Fibroblast of peridontal ligament (primary cell): ENCODE measurements around the gene SVIL.
"Not testable (repeated sequence)": the region's sequence is repeated elsewhere in the genome, so short reads cannot be mapped to it uniquely, and the experiment has no call there.

ENCODE experiments used
- DNase-seq: peaks from one replicate; pipeline ENCODE4 v3.0.0-alpha.2; 2010; ENCODE audit errors: extremely low read depth

Gene SVIL

DNA sequence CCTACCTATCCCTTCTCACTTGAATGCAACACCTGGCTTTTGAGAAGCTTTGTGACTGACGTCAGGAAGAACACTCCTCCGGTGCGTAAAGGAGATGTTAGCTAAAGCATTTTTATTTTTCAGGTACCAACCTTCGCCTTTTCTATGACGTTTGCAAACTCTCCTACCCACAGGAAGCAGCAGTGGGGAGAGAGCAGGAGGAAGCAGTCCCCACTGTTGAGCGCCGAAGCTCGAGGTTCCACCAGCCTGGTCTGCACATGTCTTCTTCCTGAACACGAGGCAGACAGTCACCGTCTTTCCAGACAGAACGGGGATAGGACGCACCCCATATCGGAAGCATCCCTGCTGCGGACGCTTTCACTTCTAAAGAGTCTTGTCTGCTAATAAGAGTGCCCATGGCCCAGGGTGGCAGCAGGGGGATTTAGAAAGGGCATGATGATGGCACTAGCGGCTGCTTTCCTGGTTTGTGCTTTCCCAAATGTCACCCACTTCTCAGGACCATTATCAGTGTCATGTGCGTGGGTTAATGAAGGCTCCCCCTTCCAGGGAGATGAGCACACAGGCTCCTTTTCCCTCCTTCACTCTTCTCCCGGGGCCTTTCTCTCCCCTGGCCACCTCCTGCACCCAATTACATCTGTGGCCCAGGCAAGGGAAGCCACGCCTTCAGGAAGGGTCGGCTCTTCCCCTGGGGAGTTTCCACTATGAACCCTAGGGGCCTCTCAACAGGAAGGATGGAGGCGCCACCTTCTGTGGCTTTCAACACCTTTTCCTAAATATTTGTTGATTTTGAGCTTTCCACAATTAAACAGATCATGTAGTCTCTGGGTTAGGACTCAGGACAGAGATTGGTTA lies 147.5 kb downstream of the SVIL start:
- DNase-seq = not testable (repeated sequence)

DNA sequence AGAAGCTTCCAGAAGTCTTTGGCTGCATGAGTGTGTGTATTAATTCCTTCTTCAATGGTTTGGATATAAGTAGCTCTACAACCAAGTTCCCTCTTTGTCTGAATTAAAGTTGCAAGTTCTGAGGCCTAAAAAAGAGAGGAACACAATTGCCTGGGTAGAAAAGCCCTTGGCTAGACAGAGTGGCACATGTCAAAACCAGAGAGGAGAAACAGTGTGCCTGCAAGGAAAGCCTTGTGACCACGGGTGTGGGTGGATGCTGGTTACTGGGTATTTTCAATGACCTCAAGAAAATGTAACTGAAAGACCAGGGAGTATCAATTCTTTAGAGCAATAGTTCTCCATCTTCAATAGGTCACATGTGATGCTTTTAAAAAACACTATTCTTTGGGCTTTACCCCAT lies 148.3 kb downstream of the SVIL start:
- no peak for DNase-seq

DNA sequence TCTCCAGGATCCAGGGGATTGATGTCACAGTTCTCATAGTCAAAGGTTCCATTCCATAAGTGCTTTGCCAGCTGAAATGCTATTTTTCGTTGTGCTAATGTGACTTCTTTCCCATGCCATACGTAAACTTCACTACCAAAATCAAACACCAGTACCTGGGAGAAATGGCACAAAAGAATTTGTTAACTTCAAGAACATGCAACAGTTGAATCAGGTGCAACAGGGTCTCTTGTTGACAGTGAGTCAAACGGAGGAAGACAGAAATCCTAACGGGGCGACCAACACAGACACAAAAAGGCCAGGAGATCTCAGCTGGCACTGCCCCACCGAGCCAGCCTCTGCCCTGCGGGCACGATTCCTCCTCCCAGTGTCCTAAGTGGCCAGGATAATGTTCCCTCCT lies 150.1 kb downstream of the SVIL start:
- not testable (repeated sequence) for DNase-seq

DNA sequence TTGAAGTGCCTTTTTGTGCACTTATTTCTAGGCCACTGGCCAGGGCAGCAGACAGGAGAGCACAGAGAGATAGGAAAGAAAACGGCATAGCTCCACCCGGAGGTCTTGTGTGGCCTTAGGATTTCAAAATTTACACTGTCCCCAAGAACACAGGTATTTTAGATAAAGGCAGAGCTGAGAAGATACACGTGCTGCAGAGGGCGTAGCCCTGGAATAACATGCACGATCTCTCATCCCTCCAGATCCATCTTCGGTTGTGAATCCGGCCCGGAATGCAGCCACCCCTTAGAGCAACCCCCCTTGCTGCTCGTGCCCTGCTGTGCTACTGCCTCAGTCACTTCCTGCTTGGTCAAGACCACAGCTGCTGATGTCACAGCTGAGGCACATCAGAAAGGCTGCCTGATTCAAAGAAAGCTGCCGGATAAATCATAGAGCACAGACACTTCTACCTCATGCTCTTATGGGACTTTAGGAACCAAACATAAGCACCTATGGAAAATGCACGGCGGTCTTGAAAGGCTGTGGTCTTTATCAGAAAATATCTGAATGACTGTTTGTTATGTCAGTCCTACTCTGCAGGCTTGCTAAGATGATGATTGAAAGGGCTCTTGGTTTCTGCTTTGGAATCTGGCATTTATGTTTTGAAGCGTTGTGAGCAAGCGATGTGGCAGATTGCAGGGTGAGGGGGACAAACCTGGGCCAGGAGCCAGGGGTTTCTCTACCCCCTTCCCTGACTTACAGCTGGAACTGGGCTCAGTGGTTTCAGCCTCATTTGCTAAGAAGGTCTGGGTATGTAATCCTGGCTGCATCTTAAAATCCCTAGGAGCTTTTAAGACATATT lies 152.0 kb downstream of the SVIL start:
- peak; percentile 55 for DNase-seq

DNA sequence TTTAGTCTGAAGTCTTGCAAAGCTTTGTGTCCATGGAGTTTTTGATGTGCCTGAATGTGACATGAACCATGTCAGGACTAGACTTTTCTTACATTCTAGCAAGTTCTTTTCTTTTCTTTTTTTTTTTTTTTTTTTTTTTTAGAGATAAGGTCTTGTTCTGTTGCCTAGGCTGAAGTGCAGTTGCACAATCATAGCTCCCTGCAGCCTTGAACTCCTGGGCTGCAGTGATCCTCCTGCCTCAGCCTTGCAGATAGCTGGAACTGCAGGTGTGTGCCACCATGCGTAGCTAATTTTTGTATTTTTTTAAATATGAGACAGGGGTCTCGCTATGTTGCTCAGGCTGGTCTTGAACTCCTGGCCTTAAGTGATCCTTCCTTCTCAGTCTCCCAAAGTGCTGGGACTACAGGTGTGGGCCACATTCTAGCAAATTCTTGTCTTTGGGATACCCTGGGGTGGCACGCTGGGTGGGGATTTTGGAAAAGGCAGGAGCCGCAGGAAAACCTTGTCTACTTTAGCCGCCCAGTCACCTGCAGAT lies 152.8 kb downstream of the SVIL start:
- DNase-seq = no peak

DNA sequence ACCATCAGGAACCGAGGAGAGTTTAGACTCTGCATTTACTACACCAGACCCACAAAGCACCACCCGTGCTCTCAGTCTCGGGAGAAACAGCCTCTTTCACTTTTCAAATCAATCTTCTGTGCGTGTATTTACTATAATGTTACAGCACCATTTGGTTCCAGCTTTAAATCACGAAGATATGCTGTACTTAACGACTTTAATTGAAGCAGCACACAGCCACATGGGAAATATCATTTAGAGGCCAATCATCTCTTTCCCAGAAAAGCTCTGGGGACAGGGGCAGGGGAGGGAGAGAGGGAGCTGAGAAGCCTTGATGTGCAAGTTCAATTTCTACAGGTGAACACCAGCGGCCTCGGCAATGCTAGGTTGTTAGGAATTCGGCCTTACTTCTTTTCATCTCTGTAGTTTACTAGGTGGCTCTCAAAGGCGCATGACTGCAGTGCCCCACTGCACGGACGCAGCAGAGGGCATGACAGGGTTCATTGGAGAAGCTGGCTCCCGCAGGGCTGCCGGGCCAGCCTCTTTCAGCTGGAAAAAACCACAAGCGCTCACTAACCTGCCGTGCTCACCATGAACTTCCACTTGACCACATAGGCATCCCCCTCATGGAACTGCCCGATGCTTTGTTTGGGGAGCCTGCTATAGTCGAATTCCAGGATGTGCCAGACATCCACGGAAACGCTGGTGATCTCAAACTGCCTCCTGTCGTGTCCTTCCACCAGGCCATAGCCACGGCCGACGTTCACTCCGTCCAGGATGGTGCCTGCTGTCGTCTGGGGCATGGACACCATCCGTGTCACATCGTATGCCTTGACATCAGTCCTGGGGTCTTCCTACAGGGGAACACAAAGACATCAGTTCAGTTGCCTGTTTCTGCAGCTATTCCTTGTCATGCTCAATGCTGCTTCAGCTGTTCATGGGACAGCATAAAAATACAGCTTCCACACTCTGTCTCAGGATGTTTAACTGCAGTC lies 154.5 kb downstream of the SVIL start:
- no peak for DNase-seq

DNA sequence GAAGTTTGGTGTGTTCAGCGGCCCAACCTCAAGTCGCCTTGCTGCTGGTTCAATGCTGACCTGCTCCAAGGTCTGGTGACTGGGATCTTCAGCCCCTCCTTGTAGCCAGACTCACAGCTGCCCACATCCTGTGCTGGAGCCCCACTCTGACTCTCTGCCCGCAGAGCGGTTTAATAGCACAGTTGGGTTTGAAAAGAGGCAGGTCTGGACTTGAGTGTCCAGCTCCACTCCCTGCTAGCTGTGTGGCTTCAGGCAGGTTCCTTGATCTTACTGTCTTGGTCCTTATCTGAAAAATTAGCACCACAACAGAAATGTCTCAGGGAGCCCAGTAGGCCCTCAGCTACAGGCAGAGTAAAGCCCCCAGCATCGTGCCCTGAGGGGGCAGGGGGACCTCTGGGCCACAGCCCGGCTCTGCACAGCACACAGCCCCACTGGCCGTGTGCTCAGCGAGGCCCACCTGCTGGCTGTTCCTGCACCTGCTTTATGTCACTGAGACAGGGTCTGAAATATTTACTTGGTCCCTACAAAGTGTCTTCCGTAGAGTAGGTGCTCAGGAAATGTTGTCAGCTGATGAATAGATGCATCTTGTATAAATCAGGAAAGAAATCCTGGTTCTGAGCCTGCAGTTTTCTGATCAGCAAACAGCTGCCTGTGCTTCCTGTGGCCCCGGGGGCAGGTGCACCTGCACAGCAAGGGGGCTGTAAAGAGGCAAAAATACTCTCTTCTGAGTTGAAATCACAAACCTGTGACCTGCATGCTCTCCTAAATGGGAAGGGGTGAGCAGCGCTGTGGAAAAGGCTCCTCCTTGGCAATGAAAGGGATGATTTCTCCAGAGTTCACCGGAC lies 155.5 kb downstream of the SVIL start:
- no peak for DNase-seq

DNA sequence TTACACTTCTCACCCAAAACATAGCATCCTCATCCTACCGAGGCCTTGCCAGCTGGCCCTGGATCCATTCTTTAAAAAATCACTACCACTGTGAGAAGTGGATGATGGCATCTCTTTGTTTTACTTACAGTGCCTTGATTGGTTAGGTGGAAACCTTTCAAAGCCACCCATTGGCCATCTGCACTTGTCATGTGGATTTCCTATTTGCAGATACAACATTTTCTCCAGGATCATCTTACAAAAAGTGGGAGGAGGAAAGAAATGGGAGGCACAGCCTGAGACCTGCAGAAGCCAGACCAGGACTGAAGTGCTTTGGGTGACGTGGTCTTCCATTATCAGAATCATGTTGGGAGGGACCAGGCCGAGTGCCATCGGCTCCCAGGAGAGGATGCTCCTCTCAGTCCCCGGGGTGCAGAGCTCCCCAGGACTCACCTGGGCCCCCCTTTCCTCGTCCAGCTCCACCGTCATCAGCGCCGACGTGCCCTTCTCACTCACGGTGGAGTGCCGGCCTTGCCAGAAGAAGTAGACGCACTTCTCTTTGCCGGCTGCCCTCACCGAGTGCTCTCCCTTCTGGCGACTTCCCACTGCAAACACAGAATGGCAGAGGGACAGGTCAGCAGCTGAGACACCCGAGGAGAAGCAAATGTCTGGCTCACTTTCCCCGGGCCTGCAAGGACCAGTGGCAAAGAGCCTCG lies 161.2 kb downstream of the SVIL start:
- no peak for DNase-seq

DNA sequence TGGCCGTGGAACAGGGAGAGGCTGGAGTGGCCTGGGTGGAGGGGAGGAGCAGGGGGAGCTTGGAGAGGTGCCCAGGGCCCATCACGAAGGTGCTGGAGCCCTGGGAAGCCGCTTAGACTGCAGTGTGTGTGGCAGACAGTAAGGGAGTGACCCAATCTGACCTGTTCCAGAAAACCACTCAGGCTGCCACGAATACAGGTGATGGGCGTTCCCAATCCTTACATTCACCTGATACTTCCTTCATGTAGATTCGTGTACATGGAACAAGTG lies 161.7 kb downstream of the SVIL start:
- DNase-seq = no peak

DNA sequence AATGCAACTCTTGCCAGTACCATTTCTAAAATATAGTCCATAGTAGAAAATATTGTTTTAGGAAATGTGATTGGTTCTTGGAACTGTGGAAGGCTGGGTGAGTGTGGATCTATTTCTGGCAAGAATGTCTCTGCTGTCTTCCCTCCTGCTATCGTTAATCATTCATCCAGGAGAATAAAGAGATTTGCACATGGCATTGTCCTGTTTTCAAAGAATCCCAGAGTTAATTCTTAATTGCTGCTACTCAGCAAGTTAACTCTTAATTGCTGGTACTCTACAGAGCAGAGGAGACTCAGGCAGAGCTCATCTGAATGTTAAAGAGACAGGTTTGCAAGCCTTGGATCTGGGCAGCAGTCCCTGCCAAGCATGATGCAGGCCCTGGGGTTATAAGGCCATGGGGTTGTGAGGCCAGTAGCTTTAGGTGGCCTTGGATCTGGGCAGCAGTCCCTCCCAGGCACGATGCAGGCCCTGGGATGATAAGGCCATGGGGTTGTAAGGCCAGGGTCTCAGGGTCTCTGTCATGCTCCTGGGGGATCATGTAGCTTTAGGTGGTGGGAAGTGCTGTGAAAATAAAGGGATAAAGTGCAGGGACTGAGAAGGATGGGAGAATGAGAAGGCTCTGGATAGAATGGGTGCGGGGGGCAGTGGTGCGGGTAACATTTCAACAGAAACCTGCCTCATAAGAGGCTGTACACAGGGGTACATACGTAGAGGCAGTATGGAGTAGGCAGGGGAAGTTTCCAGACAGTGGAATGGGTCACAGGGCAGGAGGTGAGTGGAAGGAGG lies 162.3 kb downstream of the SVIL start:
- DNase-seq = no peak

DNA sequence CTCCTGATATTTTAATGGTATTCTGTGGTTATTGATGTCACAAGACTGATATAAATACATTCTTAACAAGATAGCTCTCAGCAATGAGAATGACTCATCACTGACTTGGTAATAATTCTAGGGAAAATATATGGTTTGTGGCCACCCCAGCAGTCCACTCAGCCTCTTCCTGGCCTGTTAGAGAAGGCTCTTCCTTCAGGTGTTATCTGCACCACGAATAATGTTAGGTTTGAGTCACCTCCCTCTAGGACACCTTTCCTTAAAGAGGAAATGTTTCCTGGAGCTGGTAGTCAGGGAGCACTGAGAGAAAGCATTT lies 163.3 kb downstream of the SVIL start:
- peak; percentile 83 for DNase-seq

DNA sequence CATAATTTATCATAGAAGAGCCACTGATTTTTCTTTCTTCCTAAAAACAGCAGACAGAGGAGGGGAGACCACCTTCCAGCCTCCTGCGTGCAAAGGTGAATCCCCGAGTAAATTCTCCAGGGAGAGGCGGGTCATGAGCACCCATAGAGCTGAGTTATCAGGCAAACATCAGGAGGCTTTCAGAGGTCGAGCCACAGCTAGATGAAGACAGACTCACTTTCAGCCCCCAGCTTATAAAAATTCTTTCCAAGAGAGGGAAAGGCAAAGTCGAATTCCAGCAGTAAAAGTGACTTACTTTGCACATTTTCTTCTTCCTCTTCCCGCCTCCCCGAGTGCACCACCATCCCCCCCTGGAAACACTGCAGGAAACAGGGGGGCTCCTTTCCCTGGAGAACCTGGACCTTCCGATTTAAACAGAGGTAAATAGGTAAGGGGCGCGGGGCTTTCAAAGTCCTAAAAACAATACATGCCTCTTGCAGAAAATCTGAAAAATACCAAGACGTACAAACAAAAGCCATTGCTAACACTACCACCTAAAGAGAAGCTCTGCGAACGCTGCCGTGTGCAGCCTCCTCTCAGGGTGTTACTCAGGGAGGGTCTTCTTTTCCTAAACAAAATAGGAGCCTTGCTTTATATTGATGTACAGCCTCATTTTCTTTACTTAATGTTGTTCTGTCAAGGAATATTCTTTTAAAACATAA lies 163.8 kb downstream of the SVIL start:
- DNase-seq = no peak

DNA sequence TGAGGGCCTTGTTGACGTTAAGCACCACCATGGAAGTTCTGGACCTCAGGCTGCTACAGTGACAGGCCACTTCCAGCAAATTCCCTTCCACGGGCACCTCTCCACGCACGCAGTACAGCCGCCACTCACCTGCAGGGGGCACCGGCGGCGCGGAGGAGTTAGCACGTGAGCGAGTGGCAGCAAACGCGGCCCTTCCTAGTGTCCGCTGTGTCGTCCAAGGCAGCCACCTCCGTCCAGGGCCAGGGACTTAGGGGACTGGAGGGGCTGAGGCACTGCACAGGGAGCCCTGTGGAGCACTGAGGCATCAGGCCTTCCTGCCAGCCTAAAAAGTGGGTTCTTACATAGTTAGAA lies 164.4 kb downstream of the SVIL start:
- DNase-seq = no peak

DNA sequence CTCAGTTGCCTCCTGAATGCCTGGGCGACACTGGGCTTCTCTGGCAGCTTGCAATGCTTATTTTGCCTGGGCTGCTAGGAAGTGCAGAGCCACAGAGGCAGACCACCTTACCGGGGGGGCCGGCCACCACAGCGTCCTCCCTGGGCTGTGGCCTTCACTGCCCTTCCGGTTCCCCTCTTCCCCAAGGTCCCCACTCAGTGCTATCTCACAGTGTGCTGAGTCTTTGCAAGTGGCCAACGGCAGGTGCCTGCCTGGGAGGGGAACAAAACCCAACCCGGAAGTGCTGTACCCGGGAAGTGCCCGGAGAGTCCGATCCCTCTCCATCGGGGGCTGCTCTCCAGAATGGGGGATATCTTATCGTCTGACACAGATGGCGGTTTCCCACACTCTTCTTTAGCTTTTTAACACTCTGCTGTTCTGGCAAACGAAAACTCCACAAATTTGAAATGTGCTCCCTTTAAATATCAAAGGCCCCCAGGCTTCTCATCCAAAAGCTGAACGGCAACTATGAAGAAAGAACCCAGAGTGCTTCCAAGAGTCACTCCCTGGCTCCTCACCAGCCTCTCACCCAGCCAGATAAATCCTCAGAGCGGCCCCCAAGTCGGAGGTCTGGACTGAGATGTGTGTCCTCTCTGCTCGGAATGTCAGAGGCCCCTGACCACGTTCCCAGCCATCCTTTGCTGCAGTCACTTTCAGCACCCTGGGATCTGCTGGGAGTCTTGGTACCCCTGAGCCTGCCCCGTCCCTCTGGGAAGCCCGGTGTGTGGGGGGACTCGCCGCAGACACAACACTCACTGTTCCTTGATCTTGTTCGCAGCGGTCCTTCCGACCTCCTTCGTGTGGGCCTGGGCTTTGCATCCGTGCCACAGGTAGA lies 165.1 kb downstream of the SVIL start:
- DNase-seq = no peak

DNA sequence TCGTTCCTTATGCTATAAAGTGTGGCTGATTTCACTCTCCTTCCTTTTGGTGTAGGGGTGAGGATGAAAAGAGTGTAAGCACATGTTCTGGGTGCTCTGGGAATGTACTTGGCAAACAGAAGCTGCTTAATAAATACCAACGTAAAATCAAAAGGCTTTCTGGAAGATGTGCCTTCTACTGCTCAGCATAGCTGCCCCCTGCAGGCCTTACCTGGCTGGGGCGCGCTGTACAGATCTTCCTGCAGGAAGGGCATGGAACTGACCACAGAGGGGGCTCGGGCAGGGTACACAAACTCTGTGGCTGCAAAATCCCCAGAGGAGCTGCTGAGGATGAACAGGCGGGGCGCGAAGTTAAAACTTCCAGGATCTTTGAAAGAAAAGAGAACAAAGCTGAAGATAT lies 169.4 kb downstream of the SVIL start:
- no peak for DNase-seq

DNA sequence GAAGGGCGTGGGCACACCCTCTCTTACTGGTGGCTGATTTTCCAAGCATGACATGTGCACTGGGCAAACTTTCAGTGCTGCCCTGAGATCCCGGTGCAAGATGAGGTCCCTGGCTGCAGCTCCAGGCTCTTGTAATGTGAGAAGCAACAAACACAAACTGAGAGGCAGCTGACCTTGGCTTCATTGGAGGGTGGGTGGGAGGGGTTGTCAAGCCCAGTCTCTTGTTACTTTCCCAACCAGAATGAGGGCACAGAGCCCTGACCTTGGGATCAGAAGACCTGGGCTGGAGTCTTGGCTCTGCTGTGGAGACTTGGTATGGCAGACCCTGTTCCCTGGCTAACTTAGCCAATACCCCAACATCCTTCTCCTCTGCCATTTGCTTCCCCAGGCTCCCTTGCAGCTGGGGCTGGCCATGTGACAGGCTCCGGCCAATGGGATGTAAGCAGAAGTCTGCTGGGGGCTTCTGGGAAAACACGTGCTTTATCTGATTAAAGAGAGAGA lies 170.1 kb downstream of the SVIL start:
- DNase-seq = peak; percentile 67

DNA sequence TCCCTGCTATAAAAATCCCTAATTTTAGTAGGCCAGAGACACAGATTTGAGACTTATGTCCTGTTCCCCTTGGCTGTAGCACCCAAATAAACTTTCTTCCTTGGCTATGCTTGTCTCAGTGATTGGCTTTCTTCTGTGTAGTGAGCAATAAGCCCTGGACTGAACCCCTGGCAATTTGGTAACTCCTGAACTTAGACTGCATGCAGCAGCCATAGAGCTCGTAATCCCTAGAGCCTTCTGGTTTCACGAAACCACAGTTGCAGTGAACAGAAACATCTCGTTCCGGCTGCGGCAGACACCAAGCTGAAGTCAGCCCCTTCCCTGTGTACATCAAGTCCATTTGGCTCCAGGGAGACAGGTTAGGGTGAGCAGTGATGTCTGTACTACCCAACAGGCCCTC lies 173.7 kb downstream of the SVIL start:
- DNase-seq = peak; percentile 78

DNA sequence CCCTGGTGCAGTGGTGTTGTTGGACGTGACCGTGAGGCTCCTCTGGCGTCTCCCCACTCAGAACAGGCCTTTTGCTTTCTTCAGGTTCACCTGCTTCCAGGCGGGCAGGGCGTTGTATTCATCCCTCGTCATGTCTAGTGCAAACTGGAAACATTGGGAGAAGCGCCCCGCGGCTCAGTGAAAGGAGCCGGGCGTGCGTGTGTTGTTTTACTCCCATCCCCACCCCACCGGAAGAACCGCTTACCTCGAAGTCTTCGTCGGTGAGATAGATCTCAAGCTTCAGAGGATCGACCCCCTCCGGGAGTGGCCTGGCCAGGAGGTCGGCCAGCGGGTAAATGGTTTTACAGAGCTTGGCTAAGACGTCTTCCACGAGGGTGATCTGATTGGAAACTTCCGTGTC lies 176.6 kb downstream of the SVIL start:
- DNase-seq = not testable (repeated sequence)
